Caco-2 (cell line): Measurements from ENCODE around the gene VAT1L. TPM values are rescaled to one million over a fixed set of nuclear protein-coding genes. Genes with fewer than 3 reads are reported as not detected.

Source experiments
- BruUV-seq: library from RNA; stranded (reverse); fragments of 400-500 nt; replicated peaks from 2 replicates; lab custom pipeline; 2021; lab: Mats Ljungman, UMichigan
- CTCF ChIA-PET: fragments of 300-600 bp; sonication (Branson Sonifier 250); formaldehyde crosslinking; loops from one replicate; lab custom pipeline; 2022; ENCODE audit warnings: antibody characterized with exemption; lab: Charles Lee
- POLR2A ChIA-PET: fragments of 300-600 bp; sonication (Branson Sonifier 250); formaldehyde crosslinking; loops from one replicate; lab custom pipeline; 2022; ENCODE audit warnings: antibody characterized with exemption; lab: Charles Lee
- DNase-seq, 2 experiments: peaks; one replicate each; pipeline versions ENCODE4 v3.0.0 to v3.0.0-alpha.2; 2020 to 2022
- H3K27me3 ChIP-seq: replicated peaks from 2 replicates; pipeline ENCODE4 v1.6.0; 2011; ENCODE audit warnings: low read length; ENCODE audit not compliant: control insufficient read depth, insufficient read depth
- H3K36me3 ChIP-seq: 2 replicates; pipeline ENCODE4 v1.5.1; 2011; ENCODE audit warnings: low read length; ENCODE audit not compliant: control insufficient read depth, insufficient read depth
- H3K4me1 ChIP-seq: fragments of 250-450 bp; sonication (Bioruptor Pico); 2 replicates; pipeline ENCODE4 v1.5.1; 2020; ENCODE audit warnings: mild to moderate bottlenecking
- H3K4me3 ChIP-seq: 2 replicates; pipeline ENCODE4 v1.5.1; 2011; ENCODE audit warnings: low read depth, mild to moderate bottlenecking, control low read depth, low read length
- H3K9me3 ChIP-seq: fragments of 250-450 bp; sonication (Bioruptor Pico); 2 replicates; pipeline ENCODE4 v1.5.1; 2020; ENCODE audit warnings: mild to moderate bottlenecking, moderate library complexity
- H3K27ac Mint-ChIP-seq: one replicate; pipeline ENCODE4 v1.8.0; 2022; ENCODE audit warnings: mixed read lengths; ENCODE audit not compliant: unreplicated experiment
- H3K27me3 Mint-ChIP-seq: one replicate; pipeline ENCODE4 v1.8.0; 2022; ENCODE audit warnings: mixed read lengths; ENCODE audit not compliant: insufficient read depth, unreplicated experiment
- H3K36me3 Mint-ChIP-seq: one replicate; pipeline ENCODE4 v1.8.0; 2022; ENCODE audit warnings: mild to moderate bottlenecking, mixed read lengths; ENCODE audit not compliant: insufficient read depth, unreplicated experiment
- H3K4me1 Mint-ChIP-seq: one replicate; pipeline ENCODE4 v1.8.0; 2022; ENCODE audit warnings: low read depth, mixed read lengths; ENCODE audit not compliant: unreplicated experiment
- H3K4me3 Mint-ChIP-seq: one replicate; pipeline ENCODE4 v1.8.0; 2022; ENCODE audit warnings: mild to moderate bottlenecking, moderate library complexity, mixed read lengths; ENCODE audit not compliant: unreplicated experiment
- H3K9me3 Mint-ChIP-seq: one replicate; pipeline ENCODE4 v1.8.0; 2022; ENCODE audit warnings: mixed read lengths; ENCODE audit not compliant: unreplicated experiment
- CTCF ChIP-seq, 2 experiments: fragments of 200-600 bp in 1 of 2; IDR thresholded peaks; 1 replicate in 1 of 2; 2 replicates in 1 of 2; pipeline versions ENCODE4 v1.5.1 to v1.8.0; 2011 to 2022; ENCODE audit warnings: antibody characterized with exemption in 1 of 2, control low read depth in 1 of 2, inconsistent platforms in 1 of 2, low read depth in 1 of 2, low read length in 1 of 2, mild to moderate bottlenecking in 1 of 2, moderate library complexity in 1 of 2; ENCODE audit not compliant: insufficient read depth in 1 of 2, severe bottlenecking in 1 of 2, unreplicated experiment in 1 of 2
- intact Hi-C: fragments of 100-400 bp; cut with micrococcal nuclease; formaldehyde crosslinking; loops from one replicate; pipeline ENCODE4 v1.10.0; 2022; ENCODE audit not compliant: unreplicated experiment
- total RNA-seq: library from RNA; stranded (reverse); gene quantifications from 2 replicates; pipeline ENCODE4 v1.2.3, GENCODE V29; 2022

VAT1L gene
- total RNA-seq, 1 experiment from 2014 or later = not detected

- H3K4me3 ChIP-seq = no peak overlapping the region
- no TSS peak for BruUV-seq
- H3K36me3 Mint-ChIP-seq = no peaks in the 10 kb centered on the region
- no peaks in the 10 kb centered on the region for H3K36me3 ChIP-seq
- POLR2A ChIA-PET = no interaction called here
- no peak for TF ChIP-seq CTCF (IDR thresholded peaks at IDR 0.05; ENCODE audit: insufficient read depth in 1 of 2, low read depth in 1 of 2, low read length in 1 of 2, severe bottlenecking in 1 of 2, unreplicated experiment in 1 of 2)
- intact Hi-C loops = no loop called here
- no peak for DNase-seq
- no peak overlapping the region for H3K4me3 Mint-ChIP-seq
- H3K27me3 ChIP-seq = no peaks in the 10 kb centered on the region
- no peak overlapping the region for H3K27ac Mint-ChIP-seq
- H3K9me3 Mint-ChIP-seq = no peaks in the 10 kb centered on the region
- H3K4me1 Mint-ChIP-seq = no peaks in the 10 kb centered on the region
- H3K4me1 ChIP-seq = no peaks in the 10 kb centered on the region
- H3K27me3 Mint-ChIP-seq = peaks cover 3% of the 10 kb centered on the region
- no peaks in the 10 kb centered on the region for H3K9me3 ChIP-seq
- CTCF ChIA-PET = no interaction called here
Observed at GRCh38 chr16:78007121-78007520, 218.8 kb downstream of the VAT1L start.

- Mint-ChIP-seq H3K27me3 (peaks cover 18% of the 10 kb centered on the region), H3K27ac (no peak within 1 kb of the TSS), H3K9me3 (peaks cover 5% of the 10 kb centered on the region), H3K36me3 (no peaks in the 10 kb centered on the region), H3K4me1 (no peaks in the 10 kb centered on the region), H3K4me3 (no peak within 1 kb of the TSS)
- no peak for DNase-seq
- Histone ChIP-seq H3K9me3 (no peaks in the 10 kb centered on the region), H3K36me3 (no peaks in the 10 kb centered on the region), H3K4me3 (no peak within 1 kb of the TSS), H3K27me3 (no peaks in the 10 kb centered on the region; the same call in 1 of the 2 replicates), H3K4me1 (no peaks in the 10 kb centered on the region)
- ChIA-PET CTCF (no interaction called here), POLR2A (no interaction called here)
- no peak for TF ChIP-seq CTCF (IDR thresholded peaks at IDR 0.05; ENCODE audit: insufficient read depth in 1 of 2, low read depth in 1 of 2, low read length in 1 of 2, severe bottlenecking in 1 of 2, unreplicated experiment in 1 of 2)
- intact Hi-C loops = no loop called here
- BruUV-seq = no TSS peak
Observed at GRCh38 chr16:78022347-78023060, 234.1 kb downstream of the VAT1L start, which contains the start of gene CLEC3A. Gene CLEC3A, plus strand, starts transcription at chr16:78022548. Its CDS starts 79 bp downstream, at chr16:78022627.

GRCh38 chr16:78024159-78024558 is 235.8 kb downstream of the VAT1L start:
- H3K27me3 Mint-ChIP-seq = peaks cover 9% of the 10 kb centered on the region
- ChIA-PET CTCF (no interaction called here), POLR2A (no interaction called here)
- H3K4me1 Mint-ChIP-seq = no peaks in the 10 kb centered on the region
- H3K9me3 Mint-ChIP-seq = no peaks in the 10 kb centered on the region
- no peaks in the 10 kb centered on the region for H3K36me3 ChIP-seq
- TF ChIP-seq CTCF (IDR thresholded peaks at IDR 0.05; ENCODE audit: insufficient read depth in 1 of 2, low read depth in 1 of 2, low read length in 1 of 2, severe bottlenecking in 1 of 2, unreplicated experiment in 1 of 2) = no peak
- H3K27me3 ChIP-seq = no peaks in the 10 kb centered on the region; the same call in 1 of the 2 replicates
- no peak for DNase-seq
- no peaks in the 10 kb centered on the region for H3K36me3 Mint-ChIP-seq
- no peak overlapping the region for H3K27ac Mint-ChIP-seq
- H3K4me3 ChIP-seq = no peak overlapping the region
- intact Hi-C loops = no loop called here
- BruUV-seq = no TSS peak
- H3K4me1 ChIP-seq = no peaks in the 10 kb centered on the region
- no peak overlapping the region for H3K4me3 Mint-ChIP-seq
- H3K9me3 ChIP-seq = no peaks in the 10 kb centered on the region
